ENCODE measurements around the gene LY86.
A peak's percentile ranks its signal among the peaks of the same experiment; 100 is the strongest.

The LY86 gene

GRCh38 chr6:6683969-6684833 is 95.7 kb downstream of the LY86 start:
- no peak for DNase-seq

- DNase-seq, result no peak
Observed at GRCh38 chr6:6685249-6686040, 96.9 kb downstream of the LY86 start.

- DNase-seq, result no peak
Observed at GRCh38 chr6:6686176-6686575, 97.7 kb downstream of the LY86 start.

- DNase-seq, result peak; percentile 26
Observed at GRCh38 chr6:6686748-6687601, 98.5 kb downstream of the LY86 start.

GRCh38 chr6:6688283-6688682 is 99.8 kb downstream of the LY86 start:
- DNase-seq, result no peak

GRCh38 chr6:6688951-6689350 is 100.4 kb downstream of the LY86 start:
- no peak for DNase-seq

GRCh38 chr6:6689400-6690143 is 101.1 kb downstream of the LY86 start:
- DNase-seq, result no peak

- DNase-seq, result no peak
Observed at GRCh38 chr6:6690144-6690483, 101.6 kb downstream of the LY86 start.

- DNase-seq, result no peak
Observed at GRCh38 chr6:6694368-6694780, 105.9 kb downstream of the LY86 start.

- DNase-seq, result no peak
Observed at GRCh38 chr6:6694825-6695624, 106.5 kb downstream of the LY86 start.

GRCh38 chr6:6695625-6696276 is 107.2 kb downstream of the LY86 start:
- DNase-seq, result no peak

- no peak for DNase-seq
Observed at GRCh38 chr6:6696867-6697531, 108.5 kb downstream of the LY86 start.

GRCh38 chr6:6697620-6698019 is 109.1 kb downstream of the LY86 start:
- no peak for DNase-seq

GRCh38 chr6:6699741-6700367 is 111.3 kb downstream of the LY86 start:
- no peak for DNase-seq

GRCh38 chr6:6700407-6701270 is 112.1 kb downstream of the LY86 start:
- DNase-seq, result no peak

GRCh38 chr6:6701864-6702263 is 113.3 kb downstream of the LY86 start:
- DNase-seq, result no peak

GRCh38 chr6:6703699-6704098 is 115.2 kb downstream of the LY86 start:
- DNase-seq, result no peak

All from activated gamma-delta T cell treated with Interleukin-2 at 50 U/mL for 16 hours (primary cell).